Neuronal stem cell (in vitro differentiated cells): ENCODE data around the gene RTP5.

Source experiments
- DNase-seq: peaks from one replicate; pipeline ENCODE4 v3.0.0-alpha.2; 2013; ENCODE audit warnings: low spot score
- H2AFZ ChIP-seq: one replicate; pipeline ENCODE4 v1.6.1; 2013; ENCODE audit warnings: mild to moderate bottlenecking, low read length, inconsistent platforms
- H2AK5ac ChIP-seq: 2 replicates; pipeline ENCODE4 v1.6.1; 2013; ENCODE audit warnings: low read depth, mild to moderate bottlenecking, inconsistent platforms, low read length, moderate library complexity, mixed read lengths
- H2BK120ac ChIP-seq: 2 replicates; pipeline ENCODE4 v1.6.1; 2013; ENCODE audit warnings: low read depth, mild to moderate bottlenecking, inconsistent platforms, low read length, moderate library complexity, mixed read lengths
- H2BK12ac ChIP-seq: one replicate; pipeline ENCODE4 v1.6.1; 2013; ENCODE audit warnings: low read length, inconsistent platforms
- H2BK15ac ChIP-seq: 2 replicates; pipeline ENCODE4 v1.6.1; 2013; ENCODE audit warnings: mild to moderate bottlenecking, low read length, inconsistent platforms, mixed read lengths
- H2BK5ac ChIP-seq: one replicate; pipeline ENCODE4 v1.6.1; 2013; ENCODE audit warnings: inconsistent platforms, mild to moderate bottlenecking, low read length, moderate library complexity
- H3K14ac ChIP-seq: one replicate; pipeline ENCODE4 v1.6.1; 2013; ENCODE audit warnings: low read length, inconsistent platforms
- H3K18ac ChIP-seq: 2 replicates; pipeline ENCODE4 v1.6.1; 2013; ENCODE audit warnings: low read length, inconsistent platforms
- H3K23ac ChIP-seq: 2 replicates; pipeline ENCODE4 v1.6.1; 2013; ENCODE audit warnings: low read depth, mild to moderate bottlenecking, mixed read lengths, low read length, inconsistent platforms; ENCODE audit not compliant: poor library complexity
- H3K27ac ChIP-seq: replicated peaks from 3 replicates; pipeline ENCODE4 v1.5.1; 2013; ENCODE audit warnings: low read length, inconsistent platforms
- H3K27me3 ChIP-seq, 3 experiments: 2 replicates each; pipeline ENCODE4 v1.6.1; 2013; ENCODE audit warnings: low read length in 3 of 3, mild to moderate bottlenecking in 2 of 3, inconsistent platforms in 1 of 3, low read depth in 1 of 3, mixed read lengths in 1 of 3, moderate library complexity in 1 of 3; ENCODE audit not compliant: control insufficient read depth in 3 of 3, insufficient read depth in 3 of 3
- H3K36me3 ChIP-seq, 2 donors: replicated peaks in 1 of 2; 2 replicates each; pipeline ENCODE4 v1.6.1; 2013; ENCODE audit warnings: low read length in 2 of 2; ENCODE audit not compliant: control insufficient read depth in 2 of 2, insufficient read depth in 2 of 2
- H3K4ac ChIP-seq: 2 replicates; pipeline ENCODE4 v1.6.1; 2013; ENCODE audit warnings: inconsistent platforms, mild to moderate bottlenecking, low read length, moderate library complexity
- H3K4me1 ChIP-seq, 2 donors: 1 replicate in 1 of 2; 2 replicates in 1 of 2; pipeline ENCODE4 v1.6.1; 2013; ENCODE audit warnings: low read length in 2 of 2, low read depth in 1 of 2; ENCODE audit not compliant: control insufficient read depth in 2 of 2, insufficient read depth in 1 of 2
- H3K4me2 ChIP-seq: one replicate; pipeline ENCODE4 v1.6.1; 2013; ENCODE audit warnings: mild to moderate bottlenecking, low read length, inconsistent platforms; ENCODE audit not compliant: insufficient read depth, poor library complexity, severe bottlenecking
- H3K4me3 ChIP-seq, 2 donors: 2 replicates each; pipeline ENCODE4 v1.5.1; 2013; ENCODE audit warnings: low read length in 2 of 2, mild to moderate bottlenecking in 2 of 2, inconsistent platforms in 1 of 2, moderate library complexity in 1 of 2
- H3K79me1 ChIP-seq: one replicate; pipeline ENCODE4 v1.6.1; 2013; ENCODE audit warnings: low read depth, mild to moderate bottlenecking, inconsistent platforms, low read length, moderate library complexity
- H3K9ac ChIP-seq: one replicate; pipeline ENCODE4 v1.6.1; 2013; ENCODE audit warnings: mild to moderate bottlenecking, low read depth, low read length, inconsistent platforms; ENCODE audit not compliant: poor library complexity
- H3K9me3 ChIP-seq, 2 donors: replicated peaks in 1 of 2; 2 replicates each; pipeline versions ENCODE3 to v1.6.1; 2013; ENCODE audit warnings: low read length in 2 of 2, mild to moderate bottlenecking in 2 of 2, inconsistent platforms in 1 of 2, low read depth in 1 of 2, mixed read lengths in 1 of 2, moderate library complexity in 1 of 2; ENCODE audit not compliant: control insufficient read depth in 2 of 2, insufficient read depth in 1 of 2
- H4K8ac ChIP-seq: one replicate; pipeline ENCODE4 v1.6.1; 2013; ENCODE audit warnings: low read depth, mild to moderate bottlenecking, inconsistent platforms, low read length, moderate library complexity
- H4K91ac ChIP-seq: one replicate; pipeline ENCODE4 v1.6.1; 2013; ENCODE audit warnings: low read length, low read depth, mild to moderate bottlenecking, inconsistent platforms; ENCODE audit not compliant: poor library complexity
- WGBS, 2 donors: extraction: QIAGEN DNeasy Blood & Tissue Kit; methylation state at CpG; one replicate each; pipeline ENCODE4 v1.1.7; 2013; ENCODE audit warnings: missing lambda C conversion rate in 2 of 2, mixed read lengths in 1 of 2; ENCODE audit not compliant: insufficient read length in 2 of 2, insufficient replicate concordance in 1 of 2; ENCODE audit errors: extremely low coverage in 2 of 2; 5-methylcytosine and 5-hydroxymethylcytosine counted together

The RTP5 gene

GRCh38 chr2:241849616-241850543, 19.6 kb upstream of the RTP5 start:
- Histone ChIP-seq H3K9ac (peak overlapping the region; percentile 30), H3K4me2 (no peak overlapping the region), H3K27ac (no peak overlapping the region), H2AK5ac (peak overlapping the region; percentile 81), H2BK120ac (peak overlapping the region; percentile 41), H3K23ac (no peak overlapping the region), H3K18ac (peak overlapping the region; percentile 87), H3K9me3 (no peaks in the 10 kb centered on the region), H3K79me1 (no peaks in the 10 kb centered on the region), H3K4me1 (peaks cover 0 to 8% of the 10 kb centered on the region in 2 donors), H2BK5ac (peak overlapping the region; percentile 35), H4K91ac (no peak overlapping the region), H3K36me3 (no peaks in the 10 kb centered on the region), H3K27me3 (peaks cover 0 to 23% (median 6%) of the 10 kb centered on the region in 3 experiments), H2BK12ac (no peak overlapping the region), H2AFZ (peak overlapping the region; percentile 22), H3K4me3 (no peak overlapping the region), H3K4ac (no peak overlapping the region), H2BK15ac (peak overlapping the region; percentile 58), H3K14ac (no peak overlapping the region), H4K8ac (no peak overlapping the region)
- no peak for DNase-seq
- no CpG with 5 or more reads among the region's 16 CpGs for WGBS, 2 donors

GRCh38 chr2:241850544-241851324, 18.8 kb upstream of the RTP5 start:
- Histone ChIP-seq H3K27ac (no peak overlapping the region), H3K9ac (peak overlapping the region; percentile 30)

DNA sequence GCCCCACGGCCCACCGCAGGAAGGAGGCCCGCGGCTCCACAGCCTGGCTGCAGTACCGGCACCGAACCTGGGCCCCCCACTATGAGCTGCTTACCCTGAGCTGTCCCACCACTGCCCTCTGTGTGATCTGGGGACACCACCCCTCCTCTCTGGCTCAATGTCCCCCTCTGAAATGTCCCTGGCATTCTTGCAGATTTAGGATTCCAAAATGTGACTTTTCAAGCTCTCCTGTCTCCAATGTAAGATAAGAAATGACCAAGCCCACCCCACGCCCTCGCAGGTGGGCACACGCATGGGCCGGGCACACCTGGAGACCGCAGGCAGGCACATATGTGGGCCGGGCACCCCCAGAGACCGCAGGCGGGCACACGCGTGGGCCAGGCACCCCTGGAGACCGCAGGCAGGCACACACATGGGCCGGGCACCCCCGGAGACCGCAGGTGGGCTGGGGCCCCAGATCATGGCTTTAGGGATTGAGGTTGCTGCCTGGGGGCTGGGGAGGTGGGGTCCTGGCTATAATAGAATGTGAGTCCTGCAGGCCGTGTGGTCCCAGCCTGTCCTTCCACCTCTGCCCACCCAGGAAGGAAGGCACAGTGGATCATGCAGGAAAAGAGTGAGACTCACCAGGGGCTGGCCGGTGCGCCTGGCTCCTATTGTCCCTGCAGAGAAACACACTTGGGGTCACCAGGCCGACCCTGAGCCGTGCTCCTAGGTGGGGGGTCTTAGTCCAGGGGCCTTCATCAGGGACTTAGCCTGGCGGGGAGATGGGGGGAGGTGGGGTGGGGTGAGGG, 18.0 kb upstream of the RTP5 start:
- peak overlapping the region; percentile 20 for H2AK5ac ChIP-seq
- no CpG with 5 or more reads among the region's 26 CpGs for WGBS, 2 donors
- peak overlapping the region; percentile 65 for H4K8ac ChIP-seq
- H3K4ac ChIP-seq = peak overlapping the region; percentile 23
- no peak overlapping the region for H3K23ac ChIP-seq
- no peak overlapping the region for H3K27ac ChIP-seq
- no peak overlapping the region for H2AFZ ChIP-seq
- H3K27me3 ChIP-seq = peaks cover 0 to 28% (median 0%) of the 10 kb centered on the region in 3 experiments
- no peak overlapping the region for H4K91ac ChIP-seq
- no peak overlapping the region for H2BK120ac ChIP-seq
- H3K79me1 ChIP-seq = no peaks in the 10 kb centered on the region
- no peak overlapping the region for H3K4me3 ChIP-seq
- peak overlapping the region; percentile 71 for H3K14ac ChIP-seq
- peaks cover 0 to 6% of the 10 kb centered on the region in 2 donors for H3K4me1 ChIP-seq
- H3K9me3 ChIP-seq = no peaks in the 10 kb centered on the region
- H2BK5ac ChIP-seq = peak overlapping the region; percentile 13
- no peak for DNase-seq
- no peak overlapping the region for H2BK15ac ChIP-seq
- H3K18ac ChIP-seq = peak overlapping the region; percentile 85
- no peak overlapping the region for H3K4me2 ChIP-seq
- H3K9ac ChIP-seq = no peak overlapping the region
- H2BK12ac ChIP-seq = no peak overlapping the region
- H3K36me3 ChIP-seq = no peaks in the 10 kb centered on the region

More at GRCh38 chr2:241850544-241851324, 18.8 kb upstream of the RTP5 start:
- H2AFZ ChIP-seq = peak overlapping the region; percentile 22
- no peak overlapping the region for H2BK12ac ChIP-seq
- no peaks in the 10 kb centered on the region for H3K79me1 ChIP-seq
- peak overlapping the region; percentile 2 for H2BK15ac ChIP-seq
- no CpG with 5 or more reads among the region's 27 CpGs for WGBS, 2 donors
- H3K4me2 ChIP-seq = peak overlapping the region; percentile 11
- H3K27me3 ChIP-seq = peaks cover 0 to 20% (median 0%) of the 10 kb centered on the region in 3 experiments
- peak overlapping the region; percentile 41 for H2BK120ac ChIP-seq
- H4K91ac ChIP-seq = no peak overlapping the region
- H3K4me1 ChIP-seq = peaks cover 0 to 6% of the 10 kb centered on the region in 2 donors
- no peaks in the 10 kb centered on the region for H3K36me3 ChIP-seq
- peak overlapping the region; percentile 89 for H3K4ac ChIP-seq
- H3K4me3 ChIP-seq = no peak overlapping the region
- peak overlapping the region; percentile 43 for H3K23ac ChIP-seq
- peak overlapping the region; percentile 65 for H4K8ac ChIP-seq
- H3K9me3 ChIP-seq = no peaks in the 10 kb centered on the region
- H3K14ac ChIP-seq = peak overlapping the region; percentile 21
- DNase-seq = no peak
- peak overlapping the region; percentile 20 for H2AK5ac ChIP-seq
- peak overlapping the region; percentile 87 for H3K18ac ChIP-seq
- H2BK5ac ChIP-seq = peak overlapping the region; percentile 35
